LoVo (cell line): ENCODE data around the gene ELOVL6.

Experiments used
- DNase-seq: peaks from one replicate; pipeline ENCODE4 v3.0.0-alpha.2; 2016; ENCODE audit warnings: low spot score

ELOVL6 gene

GRCh38 chr4:110025056-110025455, 173.4 kb downstream of the ELOVL6 start:
- no peak for DNase-seq

- DNase-seq, result no peak
Observed at GRCh38 chr4:110022457-110022856, 176.0 kb downstream of the ELOVL6 start.

- no peak for DNase-seq
Observed at GRCh38 chr4:110020646-110021443, 177.6 kb downstream of the ELOVL6 start.

- no peak for DNase-seq
Observed at GRCh38 chr4:110020139-110020538, 178.3 kb downstream of the ELOVL6 start.

- no peak for DNase-seq
Observed at GRCh38 chr4:110019153-110019552, 179.3 kb downstream of the ELOVL6 start.

- DNase-seq, result no peak
Observed at GRCh38 chr4:110014233-110014632, 184.2 kb downstream of the ELOVL6 start.

GRCh38 chr4:110012917-110013316, 185.5 kb downstream of the ELOVL6 start:
- no peak for DNase-seq

- no peak for DNase-seq
Observed at GRCh38 chr4:110010797-110011196, 187.6 kb downstream of the ELOVL6 start.

- no peak for DNase-seq
Observed at GRCh38 chr4:110009550-110009949, 188.9 kb downstream of the ELOVL6 start.

- DNase-seq, result no peak
Observed at GRCh38 chr4:110008540-110008939, 189.9 kb downstream of the ELOVL6 start.

- no peak for DNase-seq
Observed at GRCh38 chr4:110007217-110007616, 191.2 kb downstream of the ELOVL6 start.

GRCh38 chr4:110005461-110006056, 192.9 kb downstream of the ELOVL6 start:
- peak; percentile 63 for DNase-seq

GRCh38 chr4:110004556-110004955, 193.9 kb downstream of the ELOVL6 start:
- DNase-seq, result no peak

- no peak for DNase-seq
Observed at GRCh38 chr4:110003401-110004187, 194.8 kb downstream of the ELOVL6 start.

GRCh38 chr4:110002326-110002725, 196.1 kb downstream of the ELOVL6 start:
- no peak for DNase-seq

GRCh38 chr4:109999585-109999912, 198.9 kb downstream of the ELOVL6 start:
- no peak for DNase-seq

GRCh38 chr4:109998867-109999584, 199.4 kb downstream of the ELOVL6 start:
- DNase-seq, result peak; percentile 72

GRCh38 chr4:109996526-109996925, 201.9 kb downstream of the ELOVL6 start:
- no peak for DNase-seq
